ENCODE measurements around the gene CABLES1. TPM values are rescaled to one million over a fixed set of nuclear protein-coding genes. Genes with fewer than 3 reads are reported as not detected.

Gene CABLES1
- total RNA-seq, 1 donor from 2014 or later, result 3.1 TPM

GRCh38 chr18:23142251-23142929, 7.1 kb downstream of the CABLES1 start:
- TF ChIP-seq CTCF (IDR thresholded peaks at IDR 0.05; ENCODE audit: partially characterized antibody, unreplicated experiment), result no peak
- Mint-ChIP-seq H3K9me3 (ENCODE audit: unreplicated experiment) (peaks cover 5% of the 10 kb centered on the region), H3K4me1 (ENCODE audit: low read depth, unreplicated experiment) (peaks cover 17% of the 10 kb centered on the region), H3K27ac (ENCODE audit: unreplicated experiment) (no peak overlapping the region), H3K36me3 (ENCODE audit: unreplicated experiment) (no peaks in the 10 kb centered on the region), H3K27me3 (ENCODE audit: unreplicated experiment) (peaks cover 6% of the 10 kb centered on the region), H3K4me3 (ENCODE audit: unreplicated experiment) (no peak overlapping the region)
- DNase-seq, result no peak

- Mint-ChIP-seq H3K27ac (ENCODE audit: unreplicated experiment) (no peak overlapping the region), H3K4me1 (ENCODE audit: low read depth, unreplicated experiment) (peaks cover 10% of the 10 kb centered on the region), H3K9me3 (ENCODE audit: unreplicated experiment) (peaks cover 5% of the 10 kb centered on the region), H3K27me3 (ENCODE audit: unreplicated experiment) (peaks cover 2% of the 10 kb centered on the region), H3K36me3 (ENCODE audit: unreplicated experiment) (no peaks in the 10 kb centered on the region), H3K4me3 (ENCODE audit: unreplicated experiment) (no peak overlapping the region)
- no peak for TF ChIP-seq CTCF (IDR thresholded peaks at IDR 0.05; ENCODE audit: partially characterized antibody, unreplicated experiment)
- DNase-seq, result no peak
Observed at GRCh38 chr18:23143016-23143814, 7.9 kb downstream of the CABLES1 start.

- TF ChIP-seq CTCF (IDR thresholded peaks at IDR 0.05; ENCODE audit: partially characterized antibody, unreplicated experiment), result no peak
- no peak overlapping the region for H3K4me3 Mint-ChIP-seq (ENCODE audit: unreplicated experiment)
- DNase-seq, result no peak
- peaks cover 9% of the 10 kb centered on the region for H3K4me1 Mint-ChIP-seq (ENCODE audit: low read depth, unreplicated experiment)
- H3K9me3 Mint-ChIP-seq (ENCODE audit: unreplicated experiment), result peaks cover 5% of the 10 kb centered on the region
- no peak overlapping the region for H3K27ac Mint-ChIP-seq (ENCODE audit: unreplicated experiment)
- no peaks in the 10 kb centered on the region for H3K36me3 Mint-ChIP-seq (ENCODE audit: unreplicated experiment)
- peaks cover 2% of the 10 kb centered on the region for H3K27me3 Mint-ChIP-seq (ENCODE audit: unreplicated experiment)
Observed at GRCh38 chr18:23143815-23144261, 8.6 kb downstream of the CABLES1 start.

GRCh38 chr18:23144640-23145039, 9.4 kb downstream of the CABLES1 start:
- no peak for TF ChIP-seq CTCF (IDR thresholded peaks at IDR 0.05; ENCODE audit: partially characterized antibody, unreplicated experiment)
- H3K9me3 Mint-ChIP-seq (ENCODE audit: unreplicated experiment), result peaks cover 5% of the 10 kb centered on the region
- no peak overlapping the region for H3K27ac Mint-ChIP-seq (ENCODE audit: unreplicated experiment)
- H3K4me3 Mint-ChIP-seq (ENCODE audit: unreplicated experiment), result no peak overlapping the region
- H3K36me3 Mint-ChIP-seq (ENCODE audit: unreplicated experiment), result no peaks in the 10 kb centered on the region
- H3K27me3 Mint-ChIP-seq (ENCODE audit: unreplicated experiment), result peaks cover 2% of the 10 kb centered on the region
- H3K4me1 Mint-ChIP-seq (ENCODE audit: low read depth, unreplicated experiment), result peaks cover 9% of the 10 kb centered on the region
- DNase-seq, result no peak

GRCh38 chr18:23145621-23146020, 10.3 kb downstream of the CABLES1 start:
- peaks cover 5% of the 10 kb centered on the region for H3K9me3 Mint-ChIP-seq (ENCODE audit: unreplicated experiment)
- no peaks in the 10 kb centered on the region for H3K36me3 Mint-ChIP-seq (ENCODE audit: unreplicated experiment)
- DNase-seq, result no peak
- no peak overlapping the region for H3K27ac Mint-ChIP-seq (ENCODE audit: unreplicated experiment)
- H3K27me3 Mint-ChIP-seq (ENCODE audit: unreplicated experiment), result peaks cover 2% of the 10 kb centered on the region
- no peak for TF ChIP-seq CTCF (IDR thresholded peaks at IDR 0.05; ENCODE audit: partially characterized antibody, unreplicated experiment)
- peaks cover 9% of the 10 kb centered on the region for H3K4me1 Mint-ChIP-seq (ENCODE audit: low read depth, unreplicated experiment)
- H3K4me3 Mint-ChIP-seq (ENCODE audit: unreplicated experiment), result no peak overlapping the region

Measured in glutamatergic neuron (in vitro differentiated cells).